Fibroblast of lung (primary cell): ENCODE results near the gene TTC23.

ENCODE experiments used
- CTCF ChIP-seq, 2 donors: IDR thresholded peaks in 1 of 2; conservative IDR thresholded peaks in 1 of 2; 1 replicate in 1 of 2; 2 replicates in 1 of 2; pipeline ENCODE4 v1.5.1; 2011 to 2012; ENCODE audit warnings: low read length in 2 of 2, control low read depth in 1 of 2, inconsistent platforms in 1 of 2, low read depth in 1 of 2, mild to moderate bottlenecking in 1 of 2
- EZH2 ChIP-seq: IDR thresholded peaks from 2 replicates; pipeline ENCODE4 v1.5.1; 2012; ENCODE audit warnings: low read length, control low read depth, mild to moderate bottlenecking; ENCODE audit errors: missing control alignments

DNA sequence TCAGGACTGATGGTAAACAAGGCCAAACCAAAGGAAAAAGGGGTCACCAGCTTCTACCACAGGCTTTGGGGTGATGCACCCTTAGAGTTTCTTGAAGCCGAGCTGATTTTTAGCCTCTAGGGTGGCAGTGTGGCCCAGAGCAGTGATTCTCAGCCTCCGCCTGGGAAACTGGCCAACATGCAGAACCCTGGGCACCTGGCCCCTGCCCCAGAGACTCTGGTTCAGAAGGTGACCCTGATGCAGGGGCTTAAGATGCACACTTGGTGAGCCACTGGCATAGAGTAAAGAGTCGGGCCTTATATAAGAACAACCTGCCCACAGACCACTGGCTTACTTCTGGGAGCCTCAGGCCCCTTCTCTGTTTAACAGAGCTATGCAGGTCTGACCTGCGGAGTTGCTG is 100.0 kb downstream of the TTC23 start:
- no peak for TF ChIP-seq CTCF (conservative IDR thresholded peaks at IDR 0.05 in 1 of 2, IDR thresholded peaks at IDR 0.05 in 1 of 2; ENCODE audit: low read depth in 1 of 2, low read length in 2 of 2)
- TF ChIP-seq EZH2 = no peak
